ENCODE measurements around the gene TAF9B. TPM values are rescaled to one million over a fixed set of nuclear protein-coding genes. Genes with fewer than 3 reads are reported as not detected.
"Not testable (repeated sequence)": the region's sequence is repeated elsewhere in the genome, so short reads cannot be mapped to it uniquely, and the experiment has no call there.

Gene TAF9B
- polyA plus RNA-seq (ENCODE audit: insufficient read length in 10 of 10) = 10 to 100 TPM; 27.1 to 37.0 (median 31.6) TPM
- long read RNA-seq, donor 1, transcript TAF9B-201 (7 exons, 2,713 nt) = major isoform, 12 of 14 reads
- long read RNA-seq, donor 1, partial matches to known transcripts = 0 of 14 reads
- long read RNA-seq, donor 1, other reads (novel, unspliced or antisense) = 0 of 14 reads
- long read RNA-seq, donor 2, transcript TAF9B-201 (7 exons, 2,713 nt) = major isoform, 9 of 9 reads
- long read RNA-seq, donor 2, partial matches to known transcripts = 0 of 9 reads
- long read RNA-seq, donor 2, other reads (novel, unspliced or antisense) = 0 of 9 reads
- long read RNA-seq, donor 3 = 0 reads
- long read RNA-seq, donor 4, transcript TAF9B-201 (7 exons, 2,713 nt) = major isoform, 12 of 12 reads
- long read RNA-seq, donor 4, partial matches to known transcripts = 0 of 12 reads
- long read RNA-seq, donor 4, other reads (novel, unspliced or antisense) = 0 of 12 reads
- long read RNA-seq, donor 5, transcript TAF9B-201 (7 exons, 2,713 nt) = major isoform, 12 of 12 reads
- long read RNA-seq, donor 5, partial matches to known transcripts = 0 of 12 reads
- long read RNA-seq, donor 5, other reads (novel, unspliced or antisense) = 0 of 12 reads
- long read RNA-seq, donor 6, transcript TAF9B-201 (7 exons, 2,713 nt) = major isoform, 9 of 9 reads
- long read RNA-seq, donor 6, partial matches to known transcripts = 0 of 9 reads
- long read RNA-seq, donor 6, other reads (novel, unspliced or antisense) = 0 of 9 reads
- long read RNA-seq, donor 7, transcript TAF9B-201 (7 exons, 2,713 nt) = major isoform, 6 of 6 reads
- long read RNA-seq, donor 7, partial matches to known transcripts = 0 of 6 reads
- long read RNA-seq, donor 7, other reads (novel, unspliced or antisense) = 0 of 6 reads
- long read RNA-seq, donor 8, transcript TAF9B-201 (7 exons, 2,713 nt) = major isoform, 7 of 7 reads
- long read RNA-seq, donor 8, partial matches to known transcripts = 0 of 7 reads
- long read RNA-seq, donor 8, other reads (novel, unspliced or antisense) = 0 of 7 reads
- long read RNA-seq, donor 9 = 0 reads

- DNase-seq = peak; percentile 81 to 91 (median 86)
Measured at GRCh38 chrX:78139160-78140123, at the start of gene TAF9B. Gene TAF9B, minus strand, starts transcription at chrX:78139650. Its CDS starts 39 bp downstream, at chrX:78139611.

GRCh38 chrX:78182881-78183280 is 43.4 kb upstream of the TAF9B start:
- no peak for DNase-seq

- no peak for DNase-seq
Measured at GRCh38 chrX:78181307-78181706, 41.9 kb upstream of the TAF9B start.

- no peak for DNase-seq
Measured at GRCh38 chrX:78168065-78168464, 28.6 kb upstream of the TAF9B start.

GRCh38 chrX:78165425-78165824 is 26.0 kb upstream of the TAF9B start:
- DNase-seq = no peak

GRCh38 chrX:78163175-78163574 is 23.7 kb upstream of the TAF9B start:
- DNase-seq = not testable (repeated sequence)

DNA sequence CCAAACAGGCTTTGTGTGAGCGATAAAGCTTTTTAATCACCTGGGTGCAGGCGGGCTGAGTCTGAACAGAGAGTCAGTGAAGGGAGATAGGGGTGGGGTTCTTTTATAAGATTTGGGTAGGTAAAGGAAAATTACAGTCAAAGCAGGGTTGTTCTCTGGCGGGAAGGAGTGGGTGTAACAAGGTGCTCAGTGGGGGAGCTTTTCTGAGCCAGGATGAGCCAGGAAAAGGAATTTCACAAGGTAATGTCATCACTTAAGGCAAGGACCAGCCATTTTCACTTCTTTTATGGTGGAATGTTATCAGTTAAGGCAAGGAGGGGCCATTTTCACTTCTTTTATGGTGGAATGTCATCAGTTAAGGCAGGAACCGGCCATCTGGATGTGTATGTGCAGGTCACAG is 21.3 kb upstream of the TAF9B start:
- DNase-seq = not testable (repeated sequence)

DNA sequence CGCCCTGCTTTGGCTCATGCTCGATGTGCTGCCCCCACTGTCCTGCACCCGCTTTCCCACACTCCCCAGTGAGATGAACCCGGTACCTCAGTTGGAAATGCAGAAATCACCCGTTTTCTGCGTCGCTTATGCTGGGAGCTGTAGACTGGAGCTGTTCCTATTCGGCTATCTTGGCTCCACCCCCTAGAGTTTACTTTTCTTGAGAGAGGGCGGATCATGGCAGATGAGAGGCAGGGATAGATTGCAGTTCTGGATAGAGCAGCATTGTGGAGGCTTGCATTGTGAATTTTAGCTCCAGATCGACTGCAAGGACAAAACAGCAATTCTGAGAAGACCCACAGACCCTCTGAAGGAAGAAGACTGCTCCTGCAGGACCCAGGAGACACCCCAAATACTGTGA is 18.4 kb upstream of the TAF9B start:
- not testable (repeated sequence) for DNase-seq

GRCh38 chrX:78157373-78157772 is 17.9 kb upstream of the TAF9B start:
- DNase-seq = not testable (repeated sequence)

- not testable (repeated sequence) for DNase-seq
Measured at GRCh38 chrX:78147002-78147540, 7.6 kb upstream of the TAF9B start.

- no peak for DNase-seq
Measured at GRCh38 chrX:78140206-78140605, 756 bp upstream of the TAF9B start.

GRCh38 chrX:78133238-78133960 is 6.1 kb downstream of the TAF9B start:
- no peak for DNase-seq

DNA sequence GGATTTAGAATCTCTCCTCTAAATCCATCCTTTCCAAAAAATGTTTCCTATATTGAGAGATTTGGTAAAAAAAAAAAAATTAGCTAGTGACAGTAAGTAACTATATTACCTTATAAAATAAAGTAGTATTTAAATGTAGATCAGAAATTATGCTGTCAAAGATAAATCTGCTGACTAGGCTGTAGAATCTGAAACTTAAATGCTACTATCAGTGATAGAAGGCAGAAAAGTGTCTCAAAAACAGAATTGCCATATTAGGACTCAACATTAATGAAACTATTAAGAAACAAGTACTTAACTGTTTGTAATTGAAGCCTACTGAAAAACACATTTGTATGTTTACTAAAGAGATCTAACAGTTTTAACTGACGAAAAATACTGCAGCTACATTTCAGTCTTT is 8.3 kb downstream of the TAF9B start:
- DNase-seq = no peak

GRCh38 chrX:78130396-78130795 is 9.1 kb downstream of the TAF9B start:
- DNase-seq = no peak

DNA sequence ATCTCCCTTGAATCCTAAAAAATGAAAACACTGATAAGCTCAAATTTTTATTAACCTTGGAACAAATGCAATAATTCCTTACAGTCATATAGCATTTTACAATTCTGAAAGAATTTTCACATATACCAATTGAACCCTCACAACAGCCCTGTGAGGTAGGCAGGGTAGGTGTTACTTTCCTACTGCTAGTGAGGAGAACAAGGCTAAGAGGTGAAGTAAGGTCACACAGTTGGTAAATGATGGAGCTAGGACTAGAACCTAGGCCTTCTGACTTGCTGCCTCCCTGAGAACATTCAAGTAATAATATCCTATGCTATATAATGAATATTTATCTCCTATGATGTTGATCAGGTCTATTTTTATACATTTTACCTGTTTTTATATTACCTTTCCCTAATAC is 9.7 kb downstream of the TAF9B start:
- no peak for DNase-seq

DNA sequence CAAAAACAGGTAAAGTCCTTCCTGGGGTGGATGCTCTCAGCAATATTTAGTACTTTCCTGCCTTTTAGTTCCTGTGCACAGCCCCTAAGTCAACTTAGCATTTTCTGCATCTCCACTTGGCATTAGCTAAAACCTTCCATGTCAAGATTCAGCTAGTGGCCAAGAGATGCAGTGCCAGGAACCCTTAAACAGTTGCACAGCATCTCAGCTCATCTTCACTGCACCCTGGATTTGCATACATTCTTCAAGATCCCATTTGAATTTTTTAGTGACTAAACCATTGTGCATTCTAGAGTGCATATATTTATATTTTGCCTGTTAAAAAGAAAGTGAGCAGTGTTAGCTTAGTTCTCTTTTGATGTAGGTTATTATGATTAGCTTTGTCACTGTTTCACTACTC is 13.7 kb downstream of the TAF9B start:
- DNase-seq = not testable (repeated sequence)

GRCh38 chrX:78125148-78125547 is 14.3 kb downstream of the TAF9B start:
- DNase-seq = no peak

- no peak for DNase-seq
Measured at GRCh38 chrX:78124307-78124706, 15.1 kb downstream of the TAF9B start.

DNA sequence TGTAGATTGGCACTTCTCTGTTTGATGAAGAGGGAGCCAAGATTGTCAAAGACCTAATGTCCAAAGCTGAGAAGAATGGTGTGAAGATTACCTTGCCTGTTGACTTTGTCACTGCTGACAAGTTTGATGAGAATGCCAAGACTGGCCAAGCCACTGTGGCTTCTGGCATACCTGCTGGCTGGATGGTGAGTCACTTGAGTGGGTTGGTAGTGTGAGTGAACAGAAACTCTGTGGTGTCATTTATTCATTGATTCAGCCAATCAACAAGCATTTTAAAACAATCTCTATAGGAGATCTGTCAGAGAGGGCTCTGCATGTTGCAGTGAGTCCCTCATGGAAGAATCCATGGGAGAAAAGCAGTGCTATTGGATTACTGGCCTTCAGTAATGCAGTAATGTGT is 16.3 kb downstream of the TAF9B start:
- DNase-seq = no peak
